Kidney epithelial cell (primary cell): Measurements from ENCODE around the gene SLC4A2. TPM values are rescaled to one million over a fixed set of nuclear protein-coding genes. Genes with fewer than 3 reads are reported as not detected.

Source experiments
- DNase-seq: peaks from one replicate; pipeline ENCODE4 v3.0.0-alpha.2; 2010; ENCODE audit warnings: low read depth
- H3K27me3 ChIP-seq: 2 replicates; pipeline ENCODE4 v1.6.0; 2011; ENCODE audit warnings: low read length; ENCODE audit not compliant: control insufficient read depth, insufficient read depth
- H3K36me3 ChIP-seq: 2 replicates; pipeline ENCODE4 v1.5.1; 2011; ENCODE audit warnings: low read length; ENCODE audit not compliant: control insufficient read depth, insufficient read depth
- H3K4me3 ChIP-seq: 2 replicates; pipeline ENCODE4 v1.5.1; 2011; ENCODE audit warnings: low read depth, mild to moderate bottlenecking, control low read depth, low read length
- total RNA-seq: library from RNA; depleted of rRNA; stranded (reverse); fragments of >200 nt; gene quantifications from 2 replicates; pipeline ENCODE4 v1.2.3, GENCODE V29; 2015
- TF ChIP-seq, protein P1 (sequence below): IDR thresholded peaks from 2 replicates; pipeline ENCODE4 v1.5.1; 2011; ENCODE audit warnings: mild to moderate bottlenecking, moderate library complexity, low read length, control low read depth, inconsistent platforms; ENCODE audit not compliant: insufficient read depth, poor library complexity, severe bottlenecking

SLC4A2 gene
- total RNA-seq, 1 donor from 2014 or later, result 166 TPM

DNA sequence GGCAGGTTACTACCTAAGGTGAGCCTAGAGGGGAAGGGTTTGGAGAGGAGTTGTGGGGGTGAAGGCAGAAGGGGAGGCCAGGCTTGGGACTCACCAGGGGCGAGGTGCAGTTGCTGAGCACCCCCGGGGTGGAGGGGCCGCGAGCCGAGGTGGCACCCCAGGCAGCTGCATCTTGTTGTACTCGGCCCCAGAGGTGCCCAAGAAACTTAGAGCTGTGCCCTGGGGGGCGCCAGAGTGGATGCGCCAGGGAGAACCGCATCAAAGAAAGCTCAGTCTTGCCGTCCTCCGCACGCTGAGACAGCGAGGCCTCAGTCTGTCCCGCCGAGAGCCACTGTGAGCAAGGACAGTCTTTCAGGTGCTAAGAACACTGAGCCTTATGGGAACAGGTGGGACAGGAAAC lies 42.4 kb upstream of the SLC4A2 start:
- Histone ChIP-seq H3K36me3 (no peaks in the 10 kb centered on the region), H3K4me3 (no peak overlapping the region), H3K27me3 (peaks cover 64% of the 10 kb centered on the region)
- no peak for DNase-seq
- TF ChIP-seq, protein P1, sequence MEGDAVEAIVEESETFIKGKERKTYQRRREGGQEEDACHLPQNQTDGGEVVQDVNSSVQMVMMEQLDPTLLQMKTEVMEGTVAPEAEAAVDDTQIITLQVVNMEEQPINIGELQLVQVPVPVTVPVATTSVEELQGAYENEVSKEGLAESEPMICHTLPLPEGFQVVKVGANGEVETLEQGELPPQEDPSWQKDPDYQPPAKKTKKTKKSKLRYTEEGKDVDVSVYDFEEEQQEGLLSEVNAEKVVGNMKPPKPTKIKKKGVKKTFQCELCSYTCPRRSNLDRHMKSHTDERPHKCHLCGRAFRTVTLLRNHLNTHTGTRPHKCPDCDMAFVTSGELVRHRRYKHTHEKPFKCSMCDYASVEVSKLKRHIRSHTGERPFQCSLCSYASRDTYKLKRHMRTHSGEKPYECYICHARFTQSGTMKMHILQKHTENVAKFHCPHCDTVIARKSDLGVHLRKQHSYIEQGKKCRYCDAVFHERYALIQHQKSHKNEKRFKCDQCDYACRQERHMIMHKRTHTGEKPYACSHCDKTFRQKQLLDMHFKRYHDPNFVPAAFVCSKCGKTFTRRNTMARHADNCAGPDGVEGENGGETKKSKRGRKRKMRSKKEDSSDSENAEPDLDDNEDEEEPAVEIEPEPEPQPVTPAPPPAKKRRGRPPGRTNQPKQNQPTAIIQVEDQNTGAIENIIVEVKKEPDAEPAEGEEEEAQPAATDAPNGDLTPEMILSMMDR, result no peak

- H3K4me3 ChIP-seq, result no peak overlapping the region
- H3K36me3 ChIP-seq, result no peaks in the 10 kb centered on the region
- TF ChIP-seq, protein P1, result no peak
- DNase-seq, result no peak
- peaks cover 60% of the 10 kb centered on the region for H3K27me3 ChIP-seq
Measured at GRCh38 chr7:151017370-151017952, 41.9 kb upstream of the SLC4A2 start.

GRCh38 chr7:151017953-151018420 lies 41.4 kb upstream of the SLC4A2 start:
- Histone ChIP-seq H3K4me3 (no peak overlapping the region), H3K36me3 (no peaks in the 10 kb centered on the region), H3K27me3 (peaks cover 54% of the 10 kb centered on the region)
- TF ChIP-seq, protein P1, result peak; percentile 95
- DNase-seq, result no peak

GRCh38 chr7:151018421-151019129 lies 40.8 kb upstream of the SLC4A2 start:
- TF ChIP-seq, protein P1, result no peak
- Histone ChIP-seq H3K4me3 (no peak overlapping the region), H3K27me3 (peaks cover 49% of the 10 kb centered on the region), H3K36me3 (no peaks in the 10 kb centered on the region)
- no peak for DNase-seq

DNA sequence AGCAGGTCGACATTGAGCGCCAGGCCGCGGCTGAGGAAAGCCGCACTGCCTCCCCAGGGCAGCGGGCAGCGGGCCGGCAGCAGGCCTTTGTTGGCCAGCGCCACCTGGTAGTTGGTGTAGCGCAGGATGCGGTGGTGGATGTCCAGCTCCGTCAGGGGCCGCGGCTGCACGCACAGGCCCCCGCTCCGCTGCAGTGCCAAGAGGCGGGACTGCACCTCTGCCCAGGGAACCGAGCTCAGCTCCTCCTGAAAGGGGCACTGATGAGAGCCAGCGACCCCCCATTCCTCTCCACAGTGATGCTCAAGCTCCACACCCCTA lies 40.3 kb upstream of the SLC4A2 start:
- no peaks in the 10 kb centered on the region for H3K36me3 ChIP-seq
- no peak for DNase-seq
- TF ChIP-seq, protein P1, result no peak
- peaks cover 43% of the 10 kb centered on the region for H3K27me3 ChIP-seq
- H3K4me3 ChIP-seq, result no peak overlapping the region
